Raji (cell line): ENCODE measurements around the gene CAPZB.

Experiments used
- POLR2A ChIP-seq: IDR thresholded peaks from 2 replicates; pipeline ENCODE4 v1.6.1; 2011; ENCODE audit warnings: low read depth, low read length, control low read depth; ENCODE audit not compliant: insufficient read depth

The CAPZB gene

DNA sequence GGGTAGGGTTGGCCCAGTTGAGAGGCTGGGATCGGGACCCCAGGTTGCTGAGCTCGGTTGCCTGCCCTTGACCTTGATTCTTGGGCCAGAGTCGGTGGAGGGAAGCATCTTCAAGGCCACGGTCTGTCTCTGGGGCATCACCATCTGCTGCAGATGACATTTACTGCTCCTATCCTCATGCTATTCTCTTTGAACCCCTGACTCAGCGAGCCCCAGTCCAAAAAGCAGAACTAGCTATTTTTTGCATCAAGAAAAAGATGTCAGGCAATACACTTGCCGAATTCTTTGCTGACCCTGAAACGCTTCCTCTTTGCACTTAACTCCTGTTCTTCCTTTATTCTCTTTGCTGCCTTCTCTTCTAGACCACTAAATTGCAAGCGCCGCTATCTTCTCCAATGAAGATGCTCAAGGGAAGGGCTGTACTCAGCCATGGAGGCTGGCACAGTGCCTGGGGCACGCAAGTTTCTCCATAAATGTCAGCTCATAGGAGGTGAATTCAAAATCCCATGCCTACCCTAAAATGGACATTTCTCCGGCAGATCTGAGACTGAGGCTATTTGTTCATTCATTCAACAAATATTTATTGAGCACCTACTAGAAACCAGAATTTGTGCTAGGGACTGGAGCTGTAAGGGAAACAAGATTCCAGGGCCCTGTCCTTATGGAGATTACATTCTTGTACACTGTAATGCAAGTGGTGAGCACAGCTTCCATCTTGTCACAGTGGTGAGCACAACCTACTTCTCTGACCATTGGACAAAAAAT, 20.5 kb upstream of the CAPZB start:
- TF ChIP-seq POLR2A: no peak

DNA sequence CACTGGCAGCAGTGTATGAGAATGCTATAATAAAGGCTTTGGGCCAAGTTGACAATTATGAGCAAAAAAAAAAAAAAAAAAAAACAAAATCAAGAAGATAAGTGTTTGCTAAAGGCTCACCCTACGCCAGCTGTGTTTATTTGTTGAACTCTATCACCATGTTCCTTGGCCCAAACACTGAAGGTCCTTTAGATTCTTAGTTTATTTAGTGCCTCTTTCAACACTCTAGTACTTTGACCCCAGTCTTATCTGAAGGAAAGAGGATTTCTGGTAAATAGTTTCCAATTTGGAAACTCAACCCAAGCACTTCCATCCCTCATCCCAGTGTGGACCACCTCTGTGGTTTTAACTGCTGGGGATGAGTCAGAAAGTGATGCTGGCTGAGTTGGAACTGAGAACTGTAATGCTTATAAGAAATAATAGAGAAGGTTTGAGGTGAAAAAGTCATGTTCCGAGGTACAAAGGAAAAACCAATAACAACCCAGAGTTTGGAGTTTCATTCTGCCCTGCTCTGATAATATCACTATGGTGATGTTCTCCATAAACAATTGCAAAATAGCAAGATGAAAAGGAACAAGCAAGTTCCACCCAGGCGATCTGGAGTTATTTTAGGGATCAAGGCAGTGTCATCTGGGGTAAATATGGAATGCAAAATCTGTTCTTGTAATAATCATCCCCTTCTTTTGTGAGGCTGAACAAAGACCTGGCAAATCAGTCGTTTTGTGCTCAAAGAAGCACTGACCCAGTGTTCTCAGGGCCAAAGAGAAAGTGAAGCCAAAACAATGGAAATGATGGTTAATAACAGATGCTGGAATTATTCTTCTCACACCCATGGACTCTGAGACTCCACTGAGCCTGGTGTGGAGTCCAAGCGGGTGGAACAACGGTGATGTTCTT, 19.7 kb upstream of the CAPZB start:
- TF ChIP-seq POLR2A: no peak

DNA sequence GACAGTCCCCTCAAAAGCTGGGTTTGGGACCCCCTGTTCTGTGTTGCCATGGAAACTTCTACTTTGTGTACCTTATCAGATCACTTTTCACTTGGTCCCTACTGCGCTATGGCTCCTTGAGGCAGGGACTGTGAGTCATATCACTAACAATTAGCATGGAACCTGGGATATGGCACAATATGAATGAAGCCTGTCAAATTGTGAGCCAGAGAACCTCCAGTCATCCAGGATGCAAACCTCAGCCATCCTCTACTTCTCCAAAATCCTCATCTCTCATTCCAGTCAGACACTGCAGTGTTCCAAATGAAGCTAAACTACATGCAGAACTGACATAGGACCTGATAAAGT, 11.2 kb upstream of the CAPZB start:
- TF ChIP-seq POLR2A: no peak

DNA sequence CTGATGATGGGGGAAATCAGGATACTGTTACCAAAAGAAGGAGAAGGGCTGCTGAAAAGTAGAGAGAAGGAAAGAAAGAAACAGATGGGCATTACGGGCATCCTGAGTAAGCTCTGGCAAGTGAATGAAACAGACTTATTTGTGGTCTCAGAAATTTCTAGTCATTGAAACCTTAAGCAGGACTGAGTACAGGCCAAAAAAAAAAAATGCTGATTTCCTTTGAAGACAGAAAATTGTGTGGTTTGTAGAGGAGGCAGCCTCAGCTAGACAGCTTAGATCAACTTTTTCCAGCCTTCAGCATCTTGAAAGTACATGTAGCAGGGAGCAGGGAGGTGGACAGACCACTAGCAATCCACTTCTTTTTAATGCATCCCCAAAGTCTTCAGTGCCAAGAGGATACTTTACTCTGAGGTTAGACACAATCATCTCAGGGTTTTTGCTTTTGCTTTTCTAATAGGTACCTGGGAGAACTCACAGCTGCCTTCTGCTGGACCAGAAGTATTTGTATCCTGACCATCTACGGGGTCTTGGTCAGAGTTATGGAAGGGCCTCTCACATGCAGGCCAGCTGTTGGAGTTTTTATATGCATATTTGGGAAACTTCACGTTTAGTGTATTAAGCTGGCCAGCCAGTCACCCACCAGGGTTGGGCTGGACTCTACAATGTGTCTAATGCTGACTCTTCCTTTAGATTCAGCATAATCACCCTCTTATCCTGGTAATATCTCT, 10.6 kb upstream of the CAPZB start:
- TF ChIP-seq POLR2A: no peak

DNA sequence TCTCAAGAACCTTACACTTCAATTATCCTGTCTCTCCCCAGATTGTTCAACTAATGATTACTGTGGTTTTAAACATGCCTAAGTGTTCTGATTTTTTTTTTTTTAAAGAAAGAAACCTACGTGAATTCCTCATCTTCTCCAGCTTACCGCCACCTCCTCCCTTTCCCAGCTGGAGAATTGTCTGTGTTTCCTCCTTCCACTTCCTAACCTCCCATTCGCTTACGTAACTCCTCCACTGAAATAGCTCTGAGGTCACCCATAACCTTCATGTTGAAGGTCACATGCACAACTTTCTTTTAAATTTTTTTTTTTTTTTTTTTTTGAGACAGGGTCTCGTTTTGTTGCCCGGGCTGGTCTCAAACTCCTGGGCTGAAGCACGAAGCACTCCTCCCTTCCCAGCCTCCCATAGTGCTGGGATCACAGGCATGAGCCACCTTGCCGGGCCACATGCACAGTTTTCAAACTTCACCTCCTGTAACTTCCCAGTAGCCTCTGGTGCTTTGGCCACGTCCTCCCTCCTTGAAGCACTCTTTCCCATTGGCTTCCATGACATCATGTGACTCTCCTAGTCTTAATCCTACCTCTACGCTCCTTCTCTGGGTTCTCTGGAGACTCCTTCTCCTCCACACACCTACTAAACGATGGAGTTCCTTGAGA, 9.8 kb upstream of the CAPZB start:
- no peak for TF ChIP-seq POLR2A

DNA sequence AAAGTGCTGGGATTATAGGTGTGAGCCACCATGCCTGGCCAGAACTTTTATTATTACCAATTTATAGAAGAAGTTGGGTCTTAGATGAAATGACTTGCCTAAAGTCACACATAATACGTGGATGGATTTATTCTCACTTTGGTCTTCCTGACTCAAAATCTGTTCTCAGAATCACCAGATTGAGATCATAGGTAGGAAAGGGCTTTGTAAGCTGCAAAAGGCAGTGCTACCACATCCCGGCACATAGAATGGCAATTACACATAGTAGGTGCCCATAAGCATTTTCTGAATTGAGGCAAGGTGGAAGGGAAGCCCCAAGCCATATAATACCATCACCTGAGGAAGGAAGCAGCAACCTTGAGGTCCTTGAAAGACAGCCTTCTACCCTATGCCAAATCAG, 8.2 kb upstream of the CAPZB start:
- no peak for TF ChIP-seq POLR2A

DNA sequence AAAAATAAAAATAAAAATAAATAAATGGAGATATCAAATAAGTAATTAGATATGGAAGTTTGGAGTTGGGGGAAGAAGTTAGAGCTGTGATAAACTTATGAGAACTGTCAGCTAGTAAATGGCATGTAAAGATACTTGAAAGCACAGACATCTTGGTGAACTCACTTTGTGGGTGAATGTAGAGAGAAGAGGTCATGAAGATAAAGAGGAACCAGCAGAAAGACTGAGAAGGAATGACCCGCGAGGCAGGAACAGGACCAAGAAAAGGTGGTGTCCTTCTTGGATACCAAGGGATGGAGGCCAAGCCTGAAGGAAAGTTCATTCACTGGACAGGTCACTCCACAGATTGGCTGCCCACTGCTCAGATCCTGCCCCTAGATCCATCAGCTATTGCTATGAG, 4.7 kb upstream of the CAPZB start:
- TF ChIP-seq POLR2A: no peak

DNA sequence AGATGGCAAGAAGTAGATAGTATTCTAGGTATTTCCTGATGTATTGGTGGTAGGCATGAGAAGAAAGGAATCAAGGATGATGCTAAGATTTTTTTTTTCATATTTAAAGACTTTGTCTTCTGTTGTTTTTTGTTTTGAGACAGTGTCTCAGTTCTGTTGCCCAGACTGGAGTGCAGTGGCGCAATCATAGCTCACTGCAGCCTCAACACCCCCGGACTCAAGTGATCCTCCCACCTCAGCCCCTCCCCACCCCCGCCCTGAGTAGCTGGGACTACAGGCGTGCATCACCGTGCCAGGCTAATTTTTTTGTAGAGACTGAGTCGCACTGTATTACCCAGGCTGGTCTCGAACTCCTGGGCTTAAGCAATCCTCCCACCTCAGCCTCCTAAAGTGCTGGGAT, 2.8 kb upstream of the CAPZB start:
- TF ChIP-seq POLR2A: no peak

DNA sequence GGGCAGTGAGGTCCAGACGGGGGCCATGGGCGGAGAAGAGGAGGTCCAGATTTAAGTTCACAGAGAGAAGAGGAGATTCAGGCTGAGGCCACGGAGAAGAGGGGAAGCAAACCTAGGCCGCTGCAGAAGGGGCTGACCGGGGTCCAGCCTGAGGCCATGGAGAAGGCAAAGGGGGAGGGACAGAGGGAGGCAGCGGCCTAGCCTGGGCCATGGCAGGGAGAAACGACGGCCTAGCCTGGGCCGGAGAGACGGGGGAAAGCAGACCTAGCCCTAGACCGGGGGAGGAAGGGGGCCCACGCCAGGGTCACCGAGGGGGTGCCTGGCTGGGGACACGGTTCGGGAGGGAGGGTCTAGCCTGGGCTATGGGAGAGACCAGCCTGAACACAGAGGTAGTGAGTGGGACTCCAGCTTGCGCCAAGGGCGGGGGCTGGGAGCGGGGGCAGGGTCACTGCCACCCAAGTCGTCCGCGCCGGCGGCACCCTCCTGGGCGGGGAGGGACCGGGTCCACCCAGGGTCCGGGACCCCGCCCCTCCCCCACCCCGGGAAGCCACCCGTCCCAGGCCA, 459 bp downstream of the CAPZB start:
- TF ChIP-seq POLR2A: no peak

DNA sequence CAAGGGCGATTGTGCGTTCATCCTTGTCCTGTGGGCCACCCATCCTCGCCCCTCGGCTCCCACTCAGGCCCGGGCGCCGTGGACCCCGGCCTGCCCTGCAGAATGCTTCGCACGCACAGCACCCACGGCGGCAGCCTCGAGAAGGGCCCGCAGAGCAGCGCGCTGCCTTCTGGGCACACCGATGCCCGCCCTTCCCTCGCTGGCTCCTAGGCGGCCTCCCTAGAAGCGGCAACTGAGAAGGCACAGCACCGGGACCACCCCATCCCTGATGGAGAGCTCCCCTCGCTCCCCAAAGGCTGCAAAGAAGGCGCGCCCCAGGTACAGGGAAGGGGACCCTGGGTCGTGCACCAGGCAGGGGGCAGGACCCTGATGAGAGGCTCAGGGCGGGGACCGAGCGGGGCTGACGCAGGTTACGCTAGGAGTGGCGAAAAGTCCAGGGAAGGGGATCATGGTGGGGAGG, 971 bp downstream of the CAPZB start:
- no peak for TF ChIP-seq POLR2A

DNA sequence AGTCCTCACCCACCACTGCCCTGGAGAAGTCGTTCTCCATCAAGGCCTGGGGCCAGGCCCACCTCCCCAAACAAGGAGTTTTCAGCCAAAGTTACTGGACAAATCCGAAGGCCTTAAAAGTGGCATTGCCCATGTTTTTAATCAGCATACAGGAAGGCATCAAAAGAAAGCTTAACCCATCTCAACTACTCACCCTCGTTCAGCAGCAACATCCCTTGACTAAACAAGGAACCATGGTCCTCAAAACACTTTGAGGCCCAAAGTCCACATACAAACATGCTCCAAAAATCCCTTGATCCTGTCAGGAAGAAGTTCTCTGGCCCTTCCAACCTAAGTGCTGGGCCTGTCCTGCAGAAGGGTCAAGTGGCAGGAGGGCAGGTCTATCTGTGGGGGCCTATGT, 1.6 kb downstream of the CAPZB start:
- TF ChIP-seq POLR2A: no peak

DNA sequence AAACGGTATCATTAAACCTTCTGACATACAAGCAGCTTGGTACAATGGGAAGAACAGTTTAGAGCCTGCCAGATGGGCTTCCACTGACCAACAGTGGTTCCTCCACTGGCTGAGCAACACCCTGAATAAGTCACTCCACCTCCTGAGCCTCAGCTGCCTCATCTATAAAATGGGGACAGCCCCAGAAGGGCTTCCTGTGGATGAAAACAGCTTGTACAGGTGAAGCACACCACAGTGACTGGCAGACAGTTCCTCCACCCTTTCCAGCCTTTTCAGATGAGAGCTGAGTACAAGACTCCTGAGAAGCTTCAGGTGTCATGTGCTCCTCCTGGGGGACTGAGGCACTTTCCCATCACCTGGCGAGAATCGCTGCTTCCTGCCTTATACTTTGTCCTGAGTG, 2.1 kb downstream of the CAPZB start:
- TF ChIP-seq POLR2A: no peak

DNA sequence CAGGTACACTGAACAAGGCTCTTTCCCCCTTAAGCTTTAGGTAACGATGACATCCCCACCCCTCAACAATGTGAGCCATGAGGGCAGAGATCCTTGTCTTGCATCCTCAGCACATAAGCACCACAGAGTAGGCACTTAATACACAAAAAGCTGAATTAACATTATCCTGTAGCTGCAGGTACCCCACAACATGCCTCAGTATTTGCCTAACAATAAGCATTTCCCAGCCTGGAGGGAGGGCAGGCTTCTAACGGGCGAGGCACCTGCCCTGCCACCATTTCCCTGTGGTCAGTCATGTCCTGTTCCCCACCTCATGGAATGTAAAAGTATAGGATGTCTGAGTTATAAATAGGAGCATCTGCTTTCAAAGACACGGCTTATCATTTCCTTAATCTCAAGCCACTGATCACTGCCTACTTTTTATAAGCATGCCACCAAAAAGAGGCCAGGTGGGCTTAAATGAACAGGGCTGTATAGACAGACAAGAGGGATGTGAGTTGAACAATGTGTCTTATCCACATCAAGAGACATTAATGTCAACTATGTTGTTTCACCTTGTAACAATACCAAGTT, 3.4 kb downstream of the CAPZB start:
- TF ChIP-seq POLR2A: no peak

DNA sequence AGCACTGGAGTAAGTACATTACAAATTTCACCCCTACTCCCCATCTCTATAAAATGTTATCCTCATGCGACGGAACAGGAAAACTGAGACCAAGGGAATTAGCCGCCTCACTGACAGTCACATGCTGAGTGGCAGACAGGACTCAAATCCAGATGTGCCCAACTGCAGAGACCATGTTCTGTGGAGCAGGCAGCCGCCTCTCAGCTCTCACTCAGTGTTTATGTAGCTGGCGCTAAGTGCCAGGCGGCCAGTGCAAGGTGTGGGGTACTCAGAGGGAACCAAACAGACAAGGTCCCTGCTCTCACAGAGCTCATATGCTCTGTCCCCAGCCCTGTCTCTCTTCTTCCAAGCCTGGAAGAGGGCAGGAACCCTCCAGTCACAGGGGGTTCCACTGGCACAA, 5.1 kb downstream of the CAPZB start:
- TF ChIP-seq POLR2A: no peak
